LNCaP clone FGC (cell line): ENCODE measurements around the gene IL17RC.

Source experiments
- DNase-seq: peaks from one replicate; pipeline ENCODE4 v3.0.0-alpha.2; 2011; ENCODE audit warnings: low read depth
- H3K4me3 ChIP-seq: 2 replicates; pipeline ENCODE4 v1.5.1; 2011; ENCODE audit warnings: mild to moderate bottlenecking, low read depth, low read length, control low read depth
- CTCF ChIP-seq: IDR thresholded peaks from 2 replicates; pipeline ENCODE4 v1.5.1; 2012; ENCODE audit warnings: mild to moderate bottlenecking; ENCODE audit not compliant: control insufficient read depth, insufficient read depth; ENCODE audit errors: extremely low read depth

The IL17RC gene

GRCh38 chr3:9951962-9952805, 35.3 kb downstream of the IL17RC start, which contains the start of gene PRRT3:
Gene PRRT3 (minus strand): TSS chr3:9952408. CDS start chr3:9950115, 2,293 bp downstream.
- H3K4me3 ChIP-seq: peak within 1 kb of the TSS; percentile 50
- no peak for DNase-seq
- no peak for TF ChIP-seq CTCF

GRCh38 chr3:9955067-9955502, 38.2 kb downstream of the IL17RC start:
- no peak for DNase-seq
- no peak overlapping the region for H3K4me3 ChIP-seq
- TF ChIP-seq CTCF: no peak

GRCh38 chr3:9955611-9956352, 38.9 kb downstream of the IL17RC start:
- TF ChIP-seq CTCF: no peak

GRCh38 chr3:9957214-9957613, 40.3 kb downstream of the IL17RC start:
- no peak for DNase-seq

More at GRCh38 chr3:9955611-9956352, 38.9 kb downstream of the IL17RC start:
- DNase-seq: no peak
- H3K4me3 ChIP-seq: no peak overlapping the region

GRCh38 chr3:9965200-9965875, 48.4 kb downstream of the IL17RC start:
- no peak for DNase-seq
- no peak for TF ChIP-seq CTCF
- H3K4me3 ChIP-seq: no peak overlapping the region

More at GRCh38 chr3:9957214-9957613, 40.3 kb downstream of the IL17RC start:
- no peak overlapping the region for H3K4me3 ChIP-seq
- no peak for TF ChIP-seq CTCF

GRCh38 chr3:9966841-9967240, 49.9 kb downstream of the IL17RC start:
- TF ChIP-seq CTCF: no peak
- no peak overlapping the region for H3K4me3 ChIP-seq
- DNase-seq: no peak
